HCT116 (cell line): ENCODE results near the gene OPCML. TPM values are rescaled to one million over a fixed set of nuclear protein-coding genes. Genes with fewer than 3 reads are reported as not detected.

Experiments used
- ATAC-seq: fragments of 200-7000 bp; cut with Tn5 transposase; 2 replicates; pipeline ENCODE4 v1.9.1; 2020; ENCODE audit warnings: mild to moderate bottlenecking, moderate library complexity
- BruUV-seq: library from RNA; stranded (reverse); fragments of 400-500 nt; replicated peaks from 2 replicates; lab custom pipeline; 2021; lab: Mats Ljungman, UMichigan
- CTCF ChIA-PET: fragments of 300-600 bp; sonication (Branson Sonifier 250); formaldehyde crosslinking; loops from one replicate; lab custom pipeline; 2021; ENCODE audit warnings: antibody characterized with exemption; lab: Charles Lee
- POLR2A ChIA-PET: fragments of 300-600, 350-600 bp; sonication (Branson Sonifier 250); formaldehyde crosslinking; loops from one replicate; lab custom pipeline; 2021; ENCODE audit warnings: antibody characterized with exemption; lab: Charles Lee
- RAD21 ChIA-PET, 2 experiments: fragments of 300-600 bp; sonication (Branson Sonifier 250); formaldehyde crosslinking; loops; one replicate each; lab custom pipeline; 2023; ENCODE audit warnings: low total read pairs in 2 of 2; ENCODE audit not compliant: uncharacterized antibody in 2 of 2, unreplicated experiment in 2 of 2, low non-redundant PET in 1 of 2; lab: Charles Lee
- DNase-seq: peaks from one replicate; pipeline ENCODE4 v3.0.0-alpha.2; 2010; ENCODE audit warnings: low read depth, low spot score
- H2AFZ ChIP-seq: fragments of 200-600 bp; shearing (Covaris generic), sonication (generic); 2 replicates; pipeline ENCODE4 v1.6.1; 2017; ENCODE audit warnings: low read depth, mixed run types, mixed read lengths, antibody characterized with exemption, low read length; ENCODE audit not compliant: poor library complexity, severe bottlenecking
- H3K27ac ChIP-seq: 2 replicates; pipeline ENCODE4 v1.5.1; 2012; ENCODE audit warnings: low read depth, low read length
- H3K27me3 ChIP-seq: fragments of 200-600 bp; sonication (generic); 2 replicates; pipeline ENCODE4 v1.6.1; 2016; ENCODE audit warnings: mixed run types, low read length, mixed read lengths; ENCODE audit not compliant: insufficient read depth
- H3K36me3 ChIP-seq, 2 experiments: fragments of 200-500 bp in 1 of 2; fragments of 200-600 bp in 1 of 2; sonication (Bioruptor generic) in 1 of 2; sonication (generic) in 1 of 2; 2 replicates each; pipeline versions ENCODE4 v1.5.1 to v1.6.1; 2014 to 2016; ENCODE audit warnings: low read length in 2 of 2, inconsistent platforms in 1 of 2, mixed read lengths in 1 of 2, mixed run types in 1 of 2; ENCODE audit not compliant: insufficient read depth in 2 of 2, control insufficient read depth in 1 of 2
- H3K4me1 ChIP-seq, 2 experiments: fragments of 200-600 bp in 1 of 2; sonication (generic) in 1 of 2; 2 replicates each; pipeline versions ENCODE4 v1.5.1 to v1.6.1; 2012 to 2017; ENCODE audit warnings: low read length in 2 of 2, inconsistent platforms in 1 of 2, mild to moderate bottlenecking in 1 of 2, mixed read lengths in 1 of 2, mixed run types in 1 of 2, moderate library complexity in 1 of 2; ENCODE audit not compliant: insufficient read depth in 2 of 2, control insufficient read depth in 1 of 2
- H3K4me2 ChIP-seq: fragments of 200-600 bp; sonication (generic); 2 replicates; pipeline ENCODE4 v1.6.1; 2017; ENCODE audit warnings: mixed run types, low read length, mixed read lengths
- H3K4me3 ChIP-seq, 2 experiments: fragments of 200-600 bp in 1 of 2; sonication (generic) in 1 of 2; replicated peaks in 1 of 2; 2 replicates each; pipeline ENCODE4 v1.5.1; 2011 to 2016; ENCODE audit warnings: low read length in 2 of 2, control low read depth in 1 of 2, low read depth in 1 of 2, mild to moderate bottlenecking in 1 of 2, mixed read lengths in 1 of 2, mixed run types in 1 of 2
- H3K79me2 ChIP-seq: fragments of 200-600 bp; sonication (generic); 2 replicates; pipeline ENCODE4 v1.6.1; 2017; ENCODE audit warnings: mild to moderate bottlenecking, mixed run types, low read length, moderate library complexity, mixed read lengths; ENCODE audit not compliant: insufficient read depth
- H3K9ac ChIP-seq: fragments of 200-600 bp; sonication (generic); 2 replicates; pipeline ENCODE4 v1.6.1; 2016; ENCODE audit warnings: low read length, mixed read lengths
- H3K9me2 ChIP-seq: fragments of 200-600 bp; sonication (generic), shearing (Covaris generic); 2 replicates; pipeline ENCODE4 v1.6.1; 2017; ENCODE audit warnings: mixed run types, mild to moderate bottlenecking, moderate library complexity; ENCODE audit not compliant: insufficient read depth
- H3K9me3 ChIP-seq, 2 experiments: fragments of 200-500 bp in 1 of 2; fragments of 200-600 bp in 1 of 2; sonication (Bioruptor generic) in 1 of 2; sonication (generic) in 1 of 2; 2 replicates each; pipeline ENCODE4 v1.6.1; 2014 to 2017; ENCODE audit warnings: low read length in 2 of 2, mixed read lengths in 2 of 2, inconsistent platforms in 1 of 2, low read depth in 1 of 2, mild to moderate bottlenecking in 1 of 2, mixed run types in 1 of 2, moderate library complexity in 1 of 2; ENCODE audit not compliant: control insufficient read depth in 1 of 2, insufficient read depth in 1 of 2
- H4K20me1 ChIP-seq: fragments of 200-600 bp; sonication (generic), shearing (Covaris generic); 2 replicates; pipeline ENCODE4 v1.6.1; 2017; ENCODE audit warnings: mixed run types, mild to moderate bottlenecking, moderate library complexity; ENCODE audit not compliant: insufficient read depth
- CBX3 ChIP-seq: IDR thresholded peaks from 2 replicates; pipeline ENCODE4 v1.6.1; 2012; ENCODE audit warnings: low read depth
- CEBPB ChIP-seq: IDR thresholded peaks from 2 replicates; pipeline ENCODE4 v1.6.1; 2012; ENCODE audit warnings: low read depth
- EGR1 ChIP-seq: IDR thresholded peaks from 2 replicates; pipeline ENCODE4 v1.6.1; 2012; ENCODE audit warnings: low read depth
- ELF1 ChIP-seq: IDR thresholded peaks from 2 replicates; pipeline ENCODE4 v1.6.1; 2012; ENCODE audit warnings: low read depth, borderline replicate concordance
- JUND ChIP-seq: IDR thresholded peaks from 2 replicates; pipeline ENCODE4 v1.6.1; 2012
- POLR2AphosphoS5 ChIP-seq: IDR thresholded peaks from 2 replicates; pipeline ENCODE4 v1.6.1; 2011; ENCODE audit warnings: mild to moderate bottlenecking, low read depth, low read length, moderate library complexity
- SIN3A ChIP-seq: IDR thresholded peaks from 2 replicates; pipeline ENCODE4 v1.6.1; 2012; ENCODE audit warnings: low read depth
- SRF ChIP-seq: IDR thresholded peaks from 2 replicates; pipeline ENCODE4 v1.6.1; 2012; ENCODE audit warnings: low read depth
- ZFX ChIP-seq: fragments of 450-650 bp; IDR thresholded peaks from 2 replicates; pipeline ENCODE4 v1.6.1; 2017
- ZNF274 ChIP-seq: fragments of 200-500 bp; sonication (Bioruptor generic); IDR thresholded peaks from 2 replicates; pipeline ENCODE4 v1.6.1; 2014; ENCODE audit warnings: mild to moderate bottlenecking, low read depth, low read length, inconsistent platforms
- intact Hi-C: fragments of 100-400 bp; cut with micrococcal nuclease; formaldehyde crosslinking; loops from 2 replicates; pipeline ENCODE4 v1.10.0; 2022
- total RNA-seq: library from RNA; stranded (reverse); gene quantifications from one replicate; pipeline ENCODE4 v1.2.1, GENCODE V29; 2021; ENCODE audit not compliant: unreplicated experiment
- TF ChIP-seq, protein P1 (sequence below): IDR thresholded peaks from 2 replicates; pipeline ENCODE4 v1.6.1; 2012; ENCODE audit warnings: low read depth

OPCML gene
- total RNA-seq, 1 experiment from 2014 or later = not detected

DNA sequence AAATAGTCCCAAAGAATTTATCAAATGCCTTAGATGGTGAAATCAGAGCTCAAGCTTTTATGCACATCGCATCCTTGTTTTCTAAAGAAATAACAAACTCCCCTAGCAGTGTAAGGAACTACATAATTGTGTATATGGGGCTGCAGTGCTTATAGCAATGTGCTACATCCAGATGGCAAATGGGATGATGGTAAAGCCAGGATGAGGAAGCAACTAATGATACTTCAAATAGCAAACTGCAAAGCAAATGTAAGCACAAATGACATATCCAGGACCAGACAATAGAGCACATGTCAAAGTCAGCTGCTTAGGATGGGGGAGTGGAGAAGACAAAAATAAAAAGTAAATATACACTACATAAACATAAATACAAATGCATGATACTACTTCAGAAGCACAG, 425.9 kb downstream of the OPCML start (continued):
- TF ChIP-seq SRF = no peak
- TF ChIP-seq ELF1 = no peak
- TF ChIP-seq EGR1 = no peak
- TF ChIP-seq ZFX = no peak
- TF ChIP-seq JUND = no peak
- TF ChIP-seq POLR2AphosphoS5 = no peak
- no peak for TF ChIP-seq SIN3A
- no peak for TF ChIP-seq CBX3
- TF ChIP-seq ZNF274 = no peak
- no peak for TF ChIP-seq CEBPB
- TF ChIP-seq, all 23 proteins: peak for 0

DNA sequence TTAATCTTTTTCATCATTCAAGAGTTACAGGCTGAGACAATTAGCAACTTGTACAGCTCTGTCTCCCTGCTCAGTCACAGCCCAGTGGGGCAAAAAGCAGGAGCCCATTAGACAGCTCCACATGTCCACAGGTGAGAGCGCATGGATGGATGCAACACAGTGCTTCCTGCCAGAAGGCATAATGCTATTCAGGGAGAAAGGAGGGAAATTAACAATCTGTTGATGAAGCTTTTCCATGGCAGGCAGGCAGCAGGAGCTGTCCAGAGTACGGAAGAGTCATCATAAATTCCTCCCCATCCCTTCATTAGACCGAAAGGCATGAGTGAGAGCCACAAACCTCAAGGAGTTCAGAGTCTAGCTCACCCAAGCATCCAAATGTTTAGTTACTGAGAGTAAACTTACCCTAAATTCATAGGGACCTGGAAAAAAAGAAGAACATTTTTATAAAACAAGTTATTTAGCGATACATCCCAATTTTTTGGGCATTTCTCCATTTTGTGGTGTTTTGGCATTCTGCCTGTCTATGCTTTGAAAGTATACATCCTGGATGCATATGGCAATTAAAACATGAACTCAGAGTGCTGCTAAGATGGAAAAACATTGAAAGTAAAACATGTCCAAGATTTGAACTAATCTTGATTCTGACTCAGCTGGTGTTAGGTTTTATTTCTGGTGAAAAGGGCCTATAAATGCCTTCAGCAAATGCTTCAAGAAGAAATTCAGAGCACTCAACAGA, 428.1 kb downstream of the OPCML start:
- Histone ChIP-seq H3K4me2 (no peak overlapping the region), H3K79me2 (no peaks in the 10 kb centered on the region), H3K9ac (no peak overlapping the region), H3K27ac (no peak overlapping the region), H3K4me1 (no peaks in the 10 kb centered on the region), H3K4me3 (no peak overlapping the region), H2AFZ (no peak overlapping the region), H3K36me3 (no peaks in the 10 kb centered on the region), H4K20me1 (no peaks in the 10 kb centered on the region), H3K9me3 (peaks cover 3 to 8% of the 10 kb centered on the region in 2 experiments; a peak in 2 of 4 replicates), H3K27me3 (no peaks in the 10 kb centered on the region), H3K9me2 (no peaks in the 10 kb centered on the region)
- intact Hi-C loops = no loop called here
- DNase-seq (no peak), ATAC-seq (no peak)
- POLR2A ChIA-PET = no interaction called here
- no peak for TF ChIP-seq ZFX
- TF ChIP-seq, protein P1, sequence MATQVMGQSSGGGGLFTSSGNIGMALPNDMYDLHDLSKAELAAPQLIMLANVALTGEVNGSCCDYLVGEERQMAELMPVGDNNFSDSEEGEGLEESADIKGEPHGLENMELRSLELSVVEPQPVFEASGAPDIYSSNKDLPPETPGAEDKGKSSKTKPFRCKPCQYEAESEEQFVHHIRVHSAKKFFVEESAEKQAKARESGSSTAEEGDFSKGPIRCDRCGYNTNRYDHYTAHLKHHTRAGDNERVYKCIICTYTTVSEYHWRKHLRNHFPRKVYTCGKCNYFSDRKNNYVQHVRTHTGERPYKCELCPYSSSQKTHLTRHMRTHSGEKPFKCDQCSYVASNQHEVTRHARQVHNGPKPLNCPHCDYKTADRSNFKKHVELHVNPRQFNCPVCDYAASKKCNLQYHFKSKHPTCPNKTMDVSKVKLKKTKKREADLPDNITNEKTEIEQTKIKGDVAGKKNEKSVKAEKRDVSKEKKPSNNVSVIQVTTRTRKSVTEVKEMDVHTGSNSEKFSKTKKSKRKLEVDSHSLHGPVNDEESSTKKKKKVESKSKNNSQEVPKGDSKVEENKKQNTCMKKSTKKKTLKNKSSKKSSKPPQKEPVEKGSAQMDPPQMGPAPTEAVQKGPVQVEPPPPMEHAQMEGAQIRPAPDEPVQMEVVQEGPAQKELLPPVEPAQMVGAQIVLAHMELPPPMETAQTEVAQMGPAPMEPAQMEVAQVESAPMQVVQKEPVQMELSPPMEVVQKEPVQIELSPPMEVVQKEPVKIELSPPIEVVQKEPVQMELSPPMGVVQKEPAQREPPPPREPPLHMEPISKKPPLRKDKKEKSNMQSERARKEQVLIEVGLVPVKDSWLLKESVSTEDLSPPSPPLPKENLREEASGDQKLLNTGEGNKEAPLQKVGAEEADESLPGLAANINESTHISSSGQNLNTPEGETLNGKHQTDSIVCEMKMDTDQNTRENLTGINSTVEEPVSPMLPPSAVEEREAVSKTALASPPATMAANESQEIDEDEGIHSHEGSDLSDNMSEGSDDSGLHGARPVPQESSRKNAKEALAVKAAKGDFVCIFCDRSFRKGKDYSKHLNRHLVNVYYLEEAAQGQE = no peak
- RAD21 ChIA-PET = no interaction called here
- BruUV-seq = no TSS peak
- CTCF ChIA-PET = no interaction called here
